Activated CD4-positive, alpha-beta memory T cell treated with anti-CD3 and anti-CD28 coated beads, Interleukin-2, amount 10 ng/mL, durations not matched to agents 7 days and 5 days (primary cell): ENCODE data around the gene NTNG1. TPM values are rescaled to one million over a fixed set of nuclear protein-coding genes. Genes with fewer than 3 reads are reported as not detected.

Source experiments
- CTCF ChIA-PET: fragments of 350-600 bp; sonication (Branson Sonifier 250); formaldehyde crosslinking; loops from one replicate; lab custom pipeline; 2021; ENCODE audit warnings: antibody characterized with exemption, inconsistent platforms; lab: Charles Lee
- POLR2A ChIA-PET: fragments of 350-600 bp; sonication (Branson Sonifier 250); formaldehyde crosslinking; loops from one replicate; lab custom pipeline; 2021; ENCODE audit warnings: antibody characterized with exemption; lab: Charles Lee
- DNase-seq: peaks from one replicate; pipeline ENCODE4 v3.0.0-alpha.2; 2020
- H3K27ac Mint-ChIP-seq: one replicate; pipeline ENCODE4 v1.8.0; 2021; ENCODE audit warnings: mild to moderate bottlenecking, mixed read lengths
- H3K27me3 Mint-ChIP-seq: one replicate; pipeline ENCODE4 v1.8.0; 2021; ENCODE audit warnings: mixed read lengths
- H3K36me3 Mint-ChIP-seq: one replicate; pipeline ENCODE4 v1.8.0; 2021; ENCODE audit warnings: low read depth, mixed read lengths
- H3K4me1 Mint-ChIP-seq: one replicate; pipeline ENCODE4 v1.8.0; 2021; ENCODE audit warnings: mixed read lengths
- H3K4me3 Mint-ChIP-seq: one replicate; pipeline ENCODE4 v1.8.0; 2021; ENCODE audit warnings: mild to moderate bottlenecking, mixed read lengths
- H3K9me3 Mint-ChIP-seq: one replicate; pipeline ENCODE4 v1.8.0; 2021; ENCODE audit warnings: mixed read lengths
- total RNA-seq, 2 experiments: library from RNA; stranded (reverse); gene quantifications; one replicate each; pipeline ENCODE4 v1.2.3, GENCODE V29; 2021

Gene NTNG1
- total RNA-seq, 2 experiments from 2014 or later = not detected

DNA sequence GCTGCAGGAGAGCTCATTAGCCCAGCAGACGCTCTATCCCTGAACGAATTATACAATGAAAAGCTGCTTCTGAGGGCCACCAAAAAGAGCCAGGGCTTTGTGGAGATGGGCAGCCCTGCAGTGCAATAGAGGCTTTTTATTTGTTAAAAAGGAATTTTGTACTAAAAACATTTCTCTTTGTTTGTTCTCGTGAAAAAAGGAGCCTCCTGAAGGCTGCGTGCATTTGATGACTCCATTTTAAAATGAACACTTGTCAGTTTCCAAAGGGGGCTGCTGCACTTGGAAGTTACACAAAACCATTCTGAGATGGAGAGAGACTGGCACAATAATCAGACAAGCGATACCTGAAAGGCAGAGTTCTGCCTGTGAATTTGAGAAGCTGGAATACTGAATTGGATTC is 202.8 kb downstream of the NTNG1 start:
- no peak for DNase-seq
- Mint-ChIP-seq H3K27me3 (no peaks in the 10 kb centered on the region), H3K36me3 (no peaks in the 10 kb centered on the region), H3K4me1 (no peaks in the 10 kb centered on the region), H3K27ac (no peak overlapping the region), H3K4me3 (no peak overlapping the region), H3K9me3 (no peaks in the 10 kb centered on the region)
- POLR2A ChIA-PET = no interaction called here
- CTCF ChIA-PET = no interaction called here

DNA sequence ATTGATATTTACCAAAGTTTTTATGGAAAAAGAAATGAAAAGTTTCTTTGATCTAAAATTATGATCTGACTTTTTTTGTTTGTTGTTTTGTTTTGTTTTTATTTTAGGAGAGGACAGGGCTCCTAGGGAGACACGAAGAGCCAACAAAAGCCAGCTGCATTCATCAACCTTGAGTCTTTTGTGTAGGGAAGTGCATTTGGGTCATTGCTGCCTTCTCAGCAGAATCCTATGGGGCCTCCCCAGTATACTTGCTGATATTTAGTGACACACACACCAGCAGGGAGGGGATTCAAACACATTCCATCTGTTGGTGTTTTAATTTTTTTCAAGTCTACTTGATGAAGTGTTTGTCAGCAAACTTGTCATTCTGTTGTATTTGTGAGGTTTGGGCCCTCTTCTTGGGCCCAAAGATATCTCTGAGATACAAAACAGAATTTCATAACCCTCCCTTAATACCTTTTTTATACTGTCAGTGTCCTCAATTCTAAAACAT is 203.5 kb downstream of the NTNG1 start:
- no peaks in the 10 kb centered on the region for H3K36me3 Mint-ChIP-seq
- DNase-seq = no peak
- no peak overlapping the region for H3K4me3 Mint-ChIP-seq
- POLR2A ChIA-PET = no interaction called here
- H3K9me3 Mint-ChIP-seq = no peaks in the 10 kb centered on the region
- H3K27me3 Mint-ChIP-seq = no peaks in the 10 kb centered on the region
- CTCF ChIA-PET = no interaction called here
- H3K4me1 Mint-ChIP-seq = no peaks in the 10 kb centered on the region
- H3K27ac Mint-ChIP-seq = no peak overlapping the region

DNA sequence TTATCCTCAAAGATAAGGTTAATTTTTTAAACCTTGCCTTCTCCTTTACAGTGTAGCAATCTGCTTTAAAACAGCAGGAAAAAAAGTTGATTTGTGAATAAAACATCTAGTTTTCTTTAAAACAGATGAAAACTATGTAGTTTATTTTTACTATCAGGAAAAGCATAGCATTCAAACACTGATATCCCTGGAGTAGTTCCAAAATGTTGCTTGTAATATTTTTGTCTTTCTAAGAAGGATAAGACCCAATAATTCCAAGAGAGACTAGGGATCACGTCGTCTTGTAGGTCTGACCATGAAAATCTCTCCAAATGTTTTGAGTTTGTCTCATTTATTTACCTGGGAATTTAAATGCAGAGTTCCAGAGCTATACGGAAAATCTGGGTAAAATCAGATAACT is 204.0 kb downstream of the NTNG1 start:
- H3K27me3 Mint-ChIP-seq = no peaks in the 10 kb centered on the region
- ChIA-PET POLR2A (no interaction called here), CTCF (no interaction called here)
- H3K36me3 Mint-ChIP-seq = no peaks in the 10 kb centered on the region
- H3K4me1 Mint-ChIP-seq = no peaks in the 10 kb centered on the region
- no peak overlapping the region for H3K27ac Mint-ChIP-seq
- DNase-seq = no peak
- H3K9me3 Mint-ChIP-seq = no peaks in the 10 kb centered on the region
- H3K4me3 Mint-ChIP-seq = no peak overlapping the region

DNA sequence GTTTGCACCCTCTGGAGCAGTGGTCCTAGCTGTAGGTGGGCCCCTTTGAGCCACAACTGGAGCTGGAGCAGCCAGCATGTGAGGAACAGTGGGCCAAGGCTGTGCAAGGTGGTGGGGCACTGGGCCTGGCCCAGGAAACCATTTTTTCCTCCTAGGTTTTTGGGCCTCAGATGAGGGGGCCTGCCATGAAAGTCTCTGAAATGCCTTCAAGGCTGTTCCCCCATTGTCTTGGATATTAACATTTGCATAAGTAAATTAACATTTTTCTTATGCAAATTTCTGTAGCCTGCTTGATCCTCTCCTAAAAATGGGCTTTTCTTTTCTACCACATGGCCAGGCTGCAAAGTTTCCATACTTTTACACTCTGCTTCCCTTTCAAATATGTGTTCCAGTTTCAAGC is 212.0 kb downstream of the NTNG1 start:
- Mint-ChIP-seq H3K36me3 (no peaks in the 10 kb centered on the region), H3K27ac (no peak overlapping the region), H3K27me3 (no peaks in the 10 kb centered on the region), H3K4me3 (no peak overlapping the region), H3K9me3 (no peaks in the 10 kb centered on the region), H3K4me1 (no peaks in the 10 kb centered on the region)
- ChIA-PET POLR2A (no interaction called here), CTCF (no interaction called here)
- no peak for DNase-seq

DNA sequence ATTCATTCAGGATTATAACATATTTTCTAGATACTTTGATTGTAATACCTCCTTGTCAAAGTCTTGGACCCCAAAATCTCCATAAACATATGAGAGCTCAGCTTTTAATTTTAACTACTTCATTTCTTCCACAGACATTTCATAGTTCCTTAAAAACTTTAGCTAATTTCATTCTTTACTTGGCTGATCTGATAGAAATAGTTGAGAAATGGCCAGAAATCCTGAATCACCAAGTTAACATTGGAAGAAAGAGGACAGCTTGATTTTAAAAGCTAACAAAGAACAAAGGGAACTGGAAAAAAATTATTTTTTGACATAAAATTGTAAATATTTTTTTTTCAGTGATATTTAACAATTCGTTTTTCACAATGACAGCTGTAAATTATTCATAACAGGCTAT is 216.5 kb downstream of the NTNG1 start:
- no peaks in the 10 kb centered on the region for H3K4me1 Mint-ChIP-seq
- POLR2A ChIA-PET = no interaction called here
- CTCF ChIA-PET = no interaction called here
- H3K27me3 Mint-ChIP-seq = no peaks in the 10 kb centered on the region
- DNase-seq = no peak
- H3K9me3 Mint-ChIP-seq = no peaks in the 10 kb centered on the region
- H3K27ac Mint-ChIP-seq = no peak overlapping the region
- no peaks in the 10 kb centered on the region for H3K36me3 Mint-ChIP-seq
- no peak overlapping the region for H3K4me3 Mint-ChIP-seq

DNA sequence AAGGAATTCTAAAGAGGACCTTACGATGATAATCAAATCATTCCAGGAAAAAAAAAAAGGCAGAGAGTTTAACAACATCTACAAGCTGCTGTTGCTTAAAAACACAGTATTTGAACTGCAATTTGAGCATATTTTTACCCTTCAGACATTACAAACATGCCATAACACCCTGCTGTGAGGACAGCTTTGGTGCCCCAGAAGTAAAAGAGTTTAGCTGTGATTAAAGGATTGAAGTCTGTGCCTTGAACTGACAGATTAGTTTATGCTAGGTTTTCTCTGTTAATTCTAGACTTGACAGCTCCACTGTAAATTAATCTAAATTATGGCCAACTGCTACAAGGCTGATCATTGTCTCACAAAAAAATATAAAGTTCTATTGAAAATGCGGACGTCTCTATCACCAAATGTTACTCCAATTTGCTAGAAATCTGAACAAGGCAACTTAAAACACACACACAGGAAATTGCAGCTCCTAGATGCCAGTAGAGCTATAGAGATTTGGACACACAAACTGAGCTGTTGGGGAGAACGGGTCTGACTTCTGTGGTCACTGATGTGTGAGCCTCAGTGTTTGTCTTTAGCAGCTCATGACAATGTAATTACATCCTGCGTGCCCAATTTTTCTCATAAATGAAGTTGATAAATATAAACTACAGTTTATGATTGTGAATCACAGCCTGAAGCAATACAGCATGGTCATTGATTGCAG is 217.9 kb downstream of the NTNG1 start:
- CTCF ChIA-PET = no interaction called here
- H3K4me1 Mint-ChIP-seq = no peaks in the 10 kb centered on the region
- POLR2A ChIA-PET = no interaction called here
- no peak overlapping the region for H3K4me3 Mint-ChIP-seq
- H3K9me3 Mint-ChIP-seq = no peaks in the 10 kb centered on the region
- H3K27me3 Mint-ChIP-seq = no peaks in the 10 kb centered on the region
- H3K27ac Mint-ChIP-seq = no peak overlapping the region
- no peak for DNase-seq
- H3K36me3 Mint-ChIP-seq = no peaks in the 10 kb centered on the region

DNA sequence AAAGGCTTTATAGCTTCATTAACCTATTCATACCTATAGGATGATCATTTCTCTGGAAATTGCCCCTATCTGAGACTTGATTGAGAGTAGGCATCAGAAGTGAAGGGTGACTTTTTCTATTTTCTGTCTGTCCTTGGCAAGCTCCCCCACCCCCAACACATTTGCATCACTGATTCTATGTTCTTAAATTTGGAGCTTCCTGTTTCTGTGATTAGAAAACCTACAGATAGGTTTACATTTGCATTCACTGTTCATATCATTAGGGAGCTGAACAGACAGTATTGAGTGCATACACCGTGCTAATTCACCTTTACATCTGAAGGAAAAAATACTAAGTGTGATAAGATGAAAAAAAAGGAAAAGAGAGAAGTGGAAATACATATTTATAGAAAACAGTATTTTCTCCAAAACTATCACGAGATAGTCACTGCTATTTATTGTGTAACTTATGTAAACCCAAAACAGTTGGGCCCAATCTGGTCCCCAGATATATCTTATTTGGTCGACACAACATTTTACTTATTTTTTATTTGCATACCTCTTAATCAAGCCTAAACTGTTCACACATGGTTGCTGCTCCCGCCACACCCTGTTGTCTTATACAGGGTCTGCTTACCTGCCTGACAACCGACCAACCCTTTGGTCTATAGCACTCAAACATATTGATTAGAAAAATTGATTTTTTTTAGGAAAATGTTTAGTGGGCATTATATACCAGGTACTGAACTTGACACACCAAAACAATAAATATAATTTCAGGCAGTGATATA is 218.8 kb downstream of the NTNG1 start:
- Mint-ChIP-seq H3K4me1 (no peaks in the 10 kb centered on the region), H3K36me3 (no peaks in the 10 kb centered on the region)
- CTCF ChIA-PET = no interaction called here

GRCh38 chr1:107362468-107363140 is 221.8 kb downstream of the NTNG1 start:
- H3K27ac Mint-ChIP-seq = no peak overlapping the region
- CTCF ChIA-PET = no interaction called here

More for the DNA sequence above, 218.8 kb downstream of the NTNG1 start:
- no peak for DNase-seq
- H3K27ac Mint-ChIP-seq = no peak overlapping the region
- H3K4me3 Mint-ChIP-seq = no peak overlapping the region
- no peaks in the 10 kb centered on the region for H3K9me3 Mint-ChIP-seq
- no peaks in the 10 kb centered on the region for H3K27me3 Mint-ChIP-seq
- POLR2A ChIA-PET = no interaction called here

GRCh38 chr1:107363154-107363553 is 222.3 kb downstream of the NTNG1 start:
- Mint-ChIP-seq H3K4me1 (no peaks in the 10 kb centered on the region), H3K9me3 (no peaks in the 10 kb centered on the region), H3K27ac (no peak overlapping the region), H3K27me3 (no peaks in the 10 kb centered on the region), H3K4me3 (no peak overlapping the region), H3K36me3 (no peaks in the 10 kb centered on the region)
- CTCF ChIA-PET = no interaction called here
- POLR2A ChIA-PET = no interaction called here
- no peak for DNase-seq

More at GRCh38 chr1:107362468-107363140, 221.8 kb downstream of the NTNG1 start:
- Mint-ChIP-seq H3K9me3 (no peaks in the 10 kb centered on the region), H3K27me3 (no peaks in the 10 kb centered on the region), H3K4me3 (no peak overlapping the region), H3K36me3 (no peaks in the 10 kb centered on the region), H3K4me1 (no peaks in the 10 kb centered on the region)
- POLR2A ChIA-PET = no interaction called here
- DNase-seq = no peak

GRCh38 chr1:107365527-107366240 is 224.8 kb downstream of the NTNG1 start:
- Mint-ChIP-seq H3K36me3 (no peaks in the 10 kb centered on the region), H3K27ac (no peak overlapping the region), H3K4me3 (no peak overlapping the region), H3K9me3 (no peaks in the 10 kb centered on the region), H3K27me3 (no peaks in the 10 kb centered on the region), H3K4me1 (no peaks in the 10 kb centered on the region)
- DNase-seq = no peak
- ChIA-PET POLR2A (no interaction called here), CTCF (no interaction called here)

DNA sequence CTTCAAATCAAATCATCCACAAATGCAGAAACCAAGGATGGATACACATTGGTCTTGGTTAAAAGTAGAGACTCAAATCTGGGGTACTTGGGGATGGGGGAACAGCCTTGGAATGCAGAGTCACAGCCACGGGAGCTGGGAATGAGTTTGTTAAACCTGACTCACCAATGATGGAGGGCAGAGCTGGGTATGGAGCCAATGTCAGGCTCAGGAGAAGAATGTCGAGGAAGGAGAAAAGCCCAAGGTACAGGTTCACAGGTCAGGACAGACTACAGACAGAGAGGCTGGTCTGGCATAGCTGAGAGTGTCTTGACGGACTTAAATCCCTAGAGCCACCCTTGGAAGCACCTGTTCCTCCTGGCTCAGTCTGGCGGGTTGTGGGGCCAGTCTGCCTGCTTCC is 237.6 kb downstream of the NTNG1 start:
- H3K36me3 Mint-ChIP-seq = no peaks in the 10 kb centered on the region
- POLR2A ChIA-PET = no interaction called here
- CTCF ChIA-PET = no interaction called here
- H3K27ac Mint-ChIP-seq = no peak overlapping the region
- no peaks in the 10 kb centered on the region for H3K27me3 Mint-ChIP-seq
- DNase-seq = no peak
- no peaks in the 10 kb centered on the region for H3K4me1 Mint-ChIP-seq
- no peak overlapping the region for H3K4me3 Mint-ChIP-seq
- no peaks in the 10 kb centered on the region for H3K9me3 Mint-ChIP-seq

GRCh38 chr1:107378866-107379265 is 238.0 kb downstream of the NTNG1 start:
- no peaks in the 10 kb centered on the region for H3K27me3 Mint-ChIP-seq
- ChIA-PET POLR2A (no interaction called here), CTCF (no interaction called here)
- no peaks in the 10 kb centered on the region for H3K9me3 Mint-ChIP-seq
- no peak overlapping the region for H3K4me3 Mint-ChIP-seq
- no peaks in the 10 kb centered on the region for H3K4me1 Mint-ChIP-seq
- no peak overlapping the region for H3K27ac Mint-ChIP-seq
- no peak for DNase-seq
- no peaks in the 10 kb centered on the region for H3K36me3 Mint-ChIP-seq

DNA sequence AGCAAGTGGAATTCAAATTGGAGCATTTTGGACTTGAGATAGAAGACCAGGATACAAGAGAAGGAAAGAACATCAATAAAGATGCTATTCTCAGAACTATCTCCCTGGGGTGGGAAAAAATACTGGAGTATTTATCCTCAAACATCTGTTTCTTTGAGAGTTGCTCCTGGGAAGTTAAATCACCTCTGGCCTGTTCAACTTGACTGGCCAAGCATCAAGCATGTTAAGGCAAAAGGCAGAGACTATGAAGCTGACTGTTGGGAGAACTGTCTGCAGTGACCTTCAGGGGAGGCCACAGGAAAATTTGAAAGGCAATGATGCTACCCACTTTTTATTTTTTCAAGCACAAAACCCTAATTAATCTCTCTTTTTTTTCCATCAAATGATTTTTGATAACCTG is 239.0 kb downstream of the NTNG1 start:
- H3K27ac Mint-ChIP-seq = no peak overlapping the region
- no peak for DNase-seq
- no peak overlapping the region for H3K4me3 Mint-ChIP-seq
- H3K36me3 Mint-ChIP-seq = no peaks in the 10 kb centered on the region
- H3K4me1 Mint-ChIP-seq = no peaks in the 10 kb centered on the region
- POLR2A ChIA-PET = no interaction called here
- H3K27me3 Mint-ChIP-seq = no peaks in the 10 kb centered on the region
- CTCF ChIA-PET = no interaction called here
- no peaks in the 10 kb centered on the region for H3K9me3 Mint-ChIP-seq
